SK-N-SH (cell line): ENCODE measurements around the gene PNMA6E. TPM values are rescaled to one million over a fixed set of nuclear protein-coding genes. Genes with fewer than 3 reads are reported as not detected.

ENCODE experiments used
- CTCF ChIA-PET: fragments of 300-600, 350-600 bp; formaldehyde crosslinking; extraction: SDS; loops from one replicate; lab custom pipeline; 2021; lab: Yijun Ruan, JAX
- POLR2A ChIA-PET: fragments of 350-600 bp; sonication (Branson Sonifier 250); formaldehyde crosslinking; extraction: SDS; loops from one replicate; lab custom pipeline; 2020; ENCODE audit warnings: antibody characterized with exemption, inconsistent platforms; lab: Yijun Ruan, JAX
- DNase-seq: peaks from one replicate; pipeline ENCODE4 v3.0.0; 2012
- H2AFZ ChIP-seq: fragments of 200-600 bp; sonication (generic); 2 replicates; pipeline ENCODE4 v1.8.1; 2016; ENCODE audit warnings: antibody characterized with exemption, mild to moderate bottlenecking, low read depth
- H3F3A ChIP-seq: fragments of 200-600 bp; sonication (generic); replicated peaks from 2 replicates; pipeline ENCODE3; 2016; ENCODE audit warnings: antibody characterized with exemption, mild to moderate bottlenecking; ENCODE audit not compliant: insufficient read depth
- H3K27ac ChIP-seq, 2 experiments: fragments of 200-500 bp in 1 of 2; fragments of 200-600 bp in 1 of 2; sonication (Bioruptor generic) in 1 of 2; sonication (generic), shearing (Covaris generic) in 1 of 2; 2 replicates each; pipeline versions ENCODE4 v1.5.1 to v1.6.1; 2014 to 2016; ENCODE audit warnings: low read depth in 2 of 2, inconsistent platforms in 1 of 2, low read length in 1 of 2, mild to moderate bottlenecking in 1 of 2, mixed read lengths in 1 of 2
- H3K27me3 ChIP-seq: fragments of 200-600 bp; sonication (generic), shearing (Covaris generic); 2 replicates; pipeline ENCODE4 v1.6.1; 2016; ENCODE audit warnings: mixed run types; ENCODE audit not compliant: insufficient read depth
- H3K36me3 ChIP-seq, 2 experiments: fragments of 200-500 bp in 1 of 2; fragments of 200-600 bp in 1 of 2; sonication (Bioruptor generic) in 1 of 2; sonication (generic) in 1 of 2; replicated peaks in 1 of 2; 2 replicates each; pipeline versions ENCODE3 to v1.5.1; 2014 to 2016; ENCODE audit warnings: low read length in 1 of 2, mild to moderate bottlenecking in 1 of 2; ENCODE audit not compliant: insufficient read depth in 2 of 2, control insufficient read depth in 1 of 2
- H3K4me1 ChIP-seq, 2 experiments: fragments of 200-500 bp in 1 of 2; fragments of 200-600 bp in 1 of 2; sonication (Bioruptor generic) in 1 of 2; sonication (generic), shearing (Covaris generic) in 1 of 2; 2 replicates each; pipeline versions ENCODE4 v1.5.1 to v1.6.1; 2014 to 2016; ENCODE audit warnings: low read depth in 1 of 2, low read length in 1 of 2, mixed run types in 1 of 2; ENCODE audit not compliant: insufficient read depth in 2 of 2, control insufficient read depth in 1 of 2
- H3K4me2 ChIP-seq: fragments of 200-600 bp; sonication (generic), shearing (Covaris generic); 2 replicates; pipeline ENCODE4 v1.6.1; 2017; ENCODE audit warnings: mixed run types
- H3K4me3 ChIP-seq, 2 experiments: fragments of 200-500 bp in 1 of 2; fragments of 200-600 bp in 1 of 2; sonication (Bioruptor generic) in 1 of 2; sonication (generic), shearing (Covaris generic) in 1 of 2; 2 replicates each; pipeline versions ENCODE4 v1.5.1 to v1.8.1; 2014 to 2016; ENCODE audit warnings: low read depth in 2 of 2, inconsistent platforms in 1 of 2, low read length in 1 of 2, mild to moderate bottlenecking in 1 of 2, mixed read lengths in 1 of 2, moderate library complexity in 1 of 2
- H3K79me2 ChIP-seq: fragments of 200-600 bp; sonication (generic); 2 replicates; pipeline ENCODE4 v1.8.1; 2017; ENCODE audit warnings: mild to moderate bottlenecking; ENCODE audit not compliant: insufficient read depth
- H3K9ac ChIP-seq: fragments of 200-600 bp; sonication (generic); 2 replicates; pipeline ENCODE4 v1.6.1; 2017; ENCODE audit warnings: mixed run types
- H3K9me2 ChIP-seq: fragments of 200-600 bp; sonication (generic); 2 replicates; pipeline ENCODE4 v1.6.1; 2017; ENCODE audit warnings: mixed run types
- H3K9me3 ChIP-seq: fragments of 200-600 bp; sonication (generic); 2 replicates; pipeline ENCODE4 v1.6.1; 2017; ENCODE audit warnings: mixed run types, mild to moderate bottlenecking, moderate library complexity
- H4K20me1 ChIP-seq: fragments of 200-600 bp; sonication (generic); 2 replicates; pipeline ENCODE4 v1.6.1; 2017; ENCODE audit warnings: mild to moderate bottlenecking, mixed run types; ENCODE audit not compliant: insufficient read depth
- ELF1 ChIP-seq: IDR thresholded peaks from 2 replicates; pipeline ENCODE4 v1.4.0; 2012
- EZH2phosphoT487 ChIP-seq: fragments of 200-600 bp; sonication (generic); IDR thresholded peaks from 2 replicates; pipeline ENCODE4 v1.6.1; 2017; ENCODE audit warnings: low read depth, mixed run types, mild to moderate bottlenecking, antibody characterized with exemption, moderate library complexity, borderline replicate concordance
- FOXJ3 ChIP-seq: sonication (generic); formaldehyde crosslinking; IDR thresholded peaks from 2 replicates; pipeline ENCODE4 v1.5.1; 2020; ENCODE audit warnings: mild to moderate bottlenecking, missing genetic modification reagents
- FOXM1 ChIP-seq: IDR thresholded peaks from 2 replicates; pipeline ENCODE4 v1.4.0; 2012; ENCODE audit warnings: low read depth, mild to moderate bottlenecking
- GATA2 ChIP-seq: sonication (generic); formaldehyde crosslinking; IDR thresholded peaks from 2 replicates; pipeline ENCODE4 v1.5.0; 2020; ENCODE audit warnings: mild to moderate bottlenecking, missing genetic modification reagents
- JUND ChIP-seq: IDR thresholded peaks from 2 replicates; pipeline ENCODE4 v1.4.0; 2012
- MEF2A ChIP-seq: IDR thresholded peaks from 2 replicates; pipeline ENCODE4 v1.4.0; 2012; ENCODE audit warnings: low read depth, borderline replicate concordance
- MXI1 ChIP-seq: IDR thresholded peaks from 2 replicates; pipeline ENCODE4 v1.6.1; 2012; ENCODE audit warnings: mild to moderate bottlenecking, low read depth, low read length, improper control_type of control experiment
- NFIC ChIP-seq: IDR thresholded peaks from 2 replicates; pipeline ENCODE4 v1.4.0; 2012; ENCODE audit warnings: borderline replicate concordance
- POLR2AphosphoS5 ChIP-seq: IDR thresholded peaks from 2 replicates; pipeline ENCODE4 v1.6.1; 2012; ENCODE audit warnings: low read depth, low read length
- RAD21 ChIP-seq: IDR thresholded peaks from 2 replicates; pipeline ENCODE4 v1.6.1; 2012; ENCODE audit warnings: mild to moderate bottlenecking, low read length
- RXRA ChIP-seq: IDR thresholded peaks from 2 replicates; pipeline ENCODE4 v1.4.0; 2012; ENCODE audit warnings: low read depth, mild to moderate bottlenecking, borderline replicate concordance
- TCF12 ChIP-seq: IDR thresholded peaks from 2 replicates; pipeline ENCODE4 v1.4.0; 2012
- TEAD4 ChIP-seq: IDR thresholded peaks from 2 replicates; pipeline ENCODE4 v1.4.0; 2012; ENCODE audit warnings: mild to moderate bottlenecking, borderline replicate concordance; ENCODE audit not compliant: insufficient read depth
- YY1 ChIP-seq: IDR thresholded peaks from 2 replicates; pipeline ENCODE4 v1.4.0; 2012; ENCODE audit warnings: low read depth, mild to moderate bottlenecking
- WGBS: methylation state at CpG from one replicate; pipeline ENCODE4 v1.1.6; 2017; ENCODE audit warnings: low lambda C conversion rate; 5-methylcytosine and 5-hydroxymethylcytosine counted together
- polyA plus RNA-seq, 3 experiments: library from polyadenylated mRNA; depleted of rRNA; stranded (reverse); fragments of >200 nt; gene quantifications; 2 replicates each; pipeline ENCODE4 v1.2.3, GENCODE V29; 2012
- TF ChIP-seq, protein P1 (sequence below): IDR thresholded peaks from 2 replicates; pipeline ENCODE4 v1.4.0; 2012; ENCODE audit warnings: low read depth, borderline replicate concordance
- TF ChIP-seq, protein P2 (sequence below): IDR thresholded peaks from 2 replicates; pipeline ENCODE4 v1.4.0; 2012; ENCODE audit warnings: low read depth
- TF ChIP-seq, protein P3 (sequence below): IDR thresholded peaks from 2 replicates; pipeline ENCODE4; 2012
- TF ChIP-seq, protein P4 (sequence below): IDR thresholded peaks from 2 replicates; pipeline ENCODE4 v1.4.0; 2012; ENCODE audit warnings: low read depth, borderline replicate concordance
- TF ChIP-seq, protein P5 (sequence below): fragments of 150-350 bp; IDR thresholded peaks from 2 replicates; pipeline ENCODE4 v1.6.1; 2017; ENCODE audit warnings: antibody characterized with exemption, low read length, low read depth, borderline replicate concordance
- TF ChIP-seq, protein P6 (sequence below): fragments of 150-350 bp; IDR thresholded peaks from 2 replicates; pipeline ENCODE4 v1.6.1; 2016; ENCODE audit warnings: mild to moderate bottlenecking, low read depth, low read length
- TF ChIP-seq, protein P7 (sequence below): fragments of 200-600 bp; sonication (generic); IDR thresholded peaks from 2 replicates; pipeline ENCODE4 v1.6.1; 2017; ENCODE audit warnings: antibody characterized with exemption, mild to moderate bottlenecking, moderate library complexity

The PNMA6E gene
- polyA plus RNA-seq, 1 of the 3 experiments (the other 2 are of a cell fraction): not detected

DNA sequence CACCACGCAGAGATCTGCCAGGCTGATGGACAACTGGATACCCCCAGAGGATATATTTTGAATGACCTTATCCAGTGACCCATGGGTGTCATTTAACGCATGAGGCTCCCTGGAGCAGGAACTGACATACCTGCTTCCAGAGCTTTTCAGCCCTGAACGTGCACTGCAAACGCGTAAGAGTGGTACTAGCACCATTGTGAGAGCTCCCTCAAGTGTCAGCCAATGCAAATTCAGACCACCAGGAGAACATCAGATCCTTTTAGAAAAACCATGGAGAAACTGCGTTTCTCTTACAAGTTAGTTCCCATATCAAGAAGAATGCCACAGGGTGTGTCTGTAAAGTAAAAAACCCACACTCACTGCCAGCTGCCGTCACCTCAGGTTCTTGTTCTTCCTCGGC, 37.4 kb upstream of the PNMA6E start (continued):
- TF ChIP-seq, protein P1, sequence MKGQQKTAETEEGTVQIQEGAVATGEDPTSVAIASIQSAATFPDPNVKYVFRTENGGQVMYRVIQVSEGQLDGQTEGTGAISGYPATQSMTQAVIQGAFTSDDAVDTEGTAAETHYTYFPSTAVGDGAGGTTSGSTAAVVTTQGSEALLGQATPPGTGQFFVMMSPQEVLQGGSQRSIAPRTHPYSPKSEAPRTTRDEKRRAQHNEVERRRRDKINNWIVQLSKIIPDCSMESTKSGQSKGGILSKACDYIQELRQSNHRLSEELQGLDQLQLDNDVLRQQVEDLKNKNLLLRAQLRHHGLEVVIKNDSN: no peak
- TF ChIP-seq TCF12 (no peak), EZH2phosphoT487 (no peak), TEAD4 (no peak), FOXJ3 (CRISPR knock-in tag) (no peak), POLR2AphosphoS5 (no peak), ELF1 (no peak), FOXM1 (no peak), MEF2A (no peak), GATA2 (no peak), RAD21 (peak; percentile 59)
- TF ChIP-seq, protein P2, sequence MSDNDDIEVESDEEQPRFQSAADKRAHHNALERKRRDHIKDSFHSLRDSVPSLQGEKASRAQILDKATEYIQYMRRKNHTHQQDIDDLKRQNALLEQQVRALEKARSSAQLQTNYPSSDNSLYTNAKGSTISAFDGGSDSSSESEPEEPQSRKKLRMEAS: no peak
- TF ChIP-seq, protein P3, sequence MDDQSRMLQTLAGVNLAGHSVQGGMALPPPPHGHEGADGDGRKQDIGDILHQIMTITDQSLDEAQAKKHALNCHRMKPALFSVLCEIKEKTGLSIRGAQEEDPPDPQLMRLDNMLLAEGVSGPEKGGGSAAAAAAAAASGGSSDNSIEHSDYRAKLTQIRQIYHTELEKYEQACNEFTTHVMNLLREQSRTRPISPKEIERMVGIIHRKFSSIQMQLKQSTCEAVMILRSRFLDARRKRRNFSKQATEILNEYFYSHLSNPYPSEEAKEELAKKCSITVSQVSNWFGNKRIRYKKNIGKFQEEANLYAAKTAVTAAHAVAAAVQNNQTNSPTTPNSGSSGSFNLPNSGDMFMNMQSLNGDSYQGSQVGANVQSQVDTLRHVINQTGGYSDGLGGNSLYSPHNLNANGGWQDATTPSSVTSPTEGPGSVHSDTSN: no peak
- TF ChIP-seq, protein P4, sequence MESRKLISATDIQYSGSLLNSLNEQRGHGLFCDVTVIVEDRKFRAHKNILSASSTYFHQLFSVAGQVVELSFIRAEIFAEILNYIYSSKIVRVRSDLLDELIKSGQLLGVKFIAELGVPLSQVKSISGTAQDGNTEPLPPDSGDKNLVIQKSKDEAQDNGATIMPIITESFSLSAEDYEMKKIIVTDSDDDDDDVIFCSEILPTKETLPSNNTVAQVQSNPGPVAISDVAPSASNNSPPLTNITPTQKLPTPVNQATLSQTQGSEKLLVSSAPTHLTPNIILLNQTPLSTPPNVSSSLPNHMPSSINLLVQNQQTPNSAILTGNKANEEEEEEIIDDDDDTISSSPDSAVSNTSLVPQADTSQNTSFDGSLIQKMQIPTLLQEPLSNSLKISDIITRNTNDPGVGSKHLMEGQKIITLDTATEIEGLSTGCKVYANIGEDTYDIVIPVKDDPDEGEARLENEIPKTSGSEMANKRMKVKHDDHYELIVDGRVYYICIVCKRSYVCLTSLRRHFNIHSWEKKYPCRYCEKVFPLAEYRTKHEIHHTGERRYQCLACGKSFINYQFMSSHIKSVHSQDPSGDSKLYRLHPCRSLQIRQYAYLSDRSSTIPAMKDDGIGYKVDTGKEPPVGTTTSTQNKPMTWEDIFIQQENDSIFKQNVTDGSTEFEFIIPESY: no peak
- TF ChIP-seq, protein P5, sequence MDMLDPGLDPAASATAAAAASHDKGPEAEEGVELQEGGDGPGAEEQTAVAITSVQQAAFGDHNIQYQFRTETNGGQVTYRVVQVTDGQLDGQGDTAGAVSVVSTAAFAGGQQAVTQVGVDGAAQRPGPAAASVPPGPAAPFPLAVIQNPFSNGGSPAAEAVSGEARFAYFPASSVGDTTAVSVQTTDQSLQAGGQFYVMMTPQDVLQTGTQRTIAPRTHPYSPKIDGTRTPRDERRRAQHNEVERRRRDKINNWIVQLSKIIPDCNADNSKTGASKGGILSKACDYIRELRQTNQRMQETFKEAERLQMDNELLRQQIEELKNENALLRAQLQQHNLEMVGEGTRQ: no peak

DNA sequence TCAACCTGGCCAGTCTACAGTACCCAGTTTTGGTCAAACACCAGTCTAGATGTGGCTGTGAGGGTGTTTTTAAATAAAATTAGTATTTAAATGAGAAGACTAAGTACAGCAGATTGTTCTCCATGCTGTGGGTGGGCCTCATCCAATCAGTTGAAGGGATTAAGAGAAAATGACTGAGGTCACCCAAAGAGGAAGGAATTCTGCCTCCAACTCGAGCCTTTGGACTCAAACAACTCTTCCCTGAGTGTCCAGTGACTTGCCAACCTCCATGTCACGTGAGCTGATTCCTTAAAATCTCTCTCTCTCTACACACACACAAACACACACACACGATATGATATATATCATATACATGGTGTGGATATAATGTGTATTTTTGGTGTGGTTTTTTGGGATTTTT, 34.7 kb upstream of the PNMA6E start:
- H3K36me3 ChIP-seq: no peaks in the 10 kb centered on the region
- no peak overlapping the region for H3K9ac ChIP-seq
- 15% methylated on average over 3 of the region's 3 CpGs for WGBS
- H3K4me1 ChIP-seq: no peaks in the 10 kb centered on the region
- DNase-seq: no peak
- ChIA-PET POLR2A (no interaction called here), CTCF (no interaction called here)
- H3K4me2 ChIP-seq: no peak overlapping the region
- H3K9me2 ChIP-seq: no peaks in the 10 kb centered on the region
- no peak overlapping the region for H2AFZ ChIP-seq
- no peak overlapping the region for H3K4me3 ChIP-seq
- no peaks in the 10 kb centered on the region for H3K79me2 ChIP-seq
- no peaks in the 10 kb centered on the region for H4K20me1 ChIP-seq
- peaks cover 38% of the 10 kb centered on the region; the same call in 1 of the 2 replicates for H3K27me3 ChIP-seq
- H3K27ac ChIP-seq: no peak overlapping the region
- H3K9me3 ChIP-seq: no peaks in the 10 kb centered on the region
- H3F3A ChIP-seq: no peaks in the 10 kb centered on the region
- TF ChIP-seq, protein P3: no peak
- TF ChIP-seq YY1 (no peak), RXRA (no peak), NFIC (no peak), MXI1 (no peak), TCF12 (no peak), JUND (no peak), FOXJ3 (CRISPR knock-in tag) (no peak)
- TF ChIP-seq, protein P6, sequence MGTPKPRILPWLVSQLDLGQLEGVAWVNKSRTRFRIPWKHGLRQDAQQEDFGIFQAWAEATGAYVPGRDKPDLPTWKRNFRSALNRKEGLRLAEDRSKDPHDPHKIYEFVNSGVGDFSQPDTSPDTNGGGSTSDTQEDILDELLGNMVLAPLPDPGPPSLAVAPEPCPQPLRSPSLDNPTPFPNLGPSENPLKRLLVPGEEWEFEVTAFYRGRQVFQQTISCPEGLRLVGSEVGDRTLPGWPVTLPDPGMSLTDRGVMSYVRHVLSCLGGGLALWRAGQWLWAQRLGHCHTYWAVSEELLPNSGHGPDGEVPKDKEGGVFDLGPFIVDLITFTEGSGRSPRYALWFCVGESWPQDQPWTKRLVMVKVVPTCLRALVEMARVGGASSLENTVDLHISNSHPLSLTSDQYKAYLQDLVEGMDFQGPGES: no peak
- TF ChIP-seq, protein P7, sequence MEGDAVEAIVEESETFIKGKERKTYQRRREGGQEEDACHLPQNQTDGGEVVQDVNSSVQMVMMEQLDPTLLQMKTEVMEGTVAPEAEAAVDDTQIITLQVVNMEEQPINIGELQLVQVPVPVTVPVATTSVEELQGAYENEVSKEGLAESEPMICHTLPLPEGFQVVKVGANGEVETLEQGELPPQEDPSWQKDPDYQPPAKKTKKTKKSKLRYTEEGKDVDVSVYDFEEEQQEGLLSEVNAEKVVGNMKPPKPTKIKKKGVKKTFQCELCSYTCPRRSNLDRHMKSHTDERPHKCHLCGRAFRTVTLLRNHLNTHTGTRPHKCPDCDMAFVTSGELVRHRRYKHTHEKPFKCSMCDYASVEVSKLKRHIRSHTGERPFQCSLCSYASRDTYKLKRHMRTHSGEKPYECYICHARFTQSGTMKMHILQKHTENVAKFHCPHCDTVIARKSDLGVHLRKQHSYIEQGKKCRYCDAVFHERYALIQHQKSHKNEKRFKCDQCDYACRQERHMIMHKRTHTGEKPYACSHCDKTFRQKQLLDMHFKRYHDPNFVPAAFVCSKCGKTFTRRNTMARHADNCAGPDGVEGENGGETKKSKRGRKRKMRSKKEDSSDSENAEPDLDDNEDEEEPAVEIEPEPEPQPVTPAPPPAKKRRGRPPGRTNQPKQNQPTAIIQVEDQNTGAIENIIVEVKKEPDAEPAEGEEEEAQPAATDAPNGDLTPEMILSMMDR: no peak
- TF ChIP-seq, protein P5: no peak
